Endothelial cell of umbilical vein (primary cell): ENCODE measurements around the gene RUNX2. TPM values are rescaled to one million over a fixed set of nuclear protein-coding genes. Genes with fewer than 3 reads are reported as not detected.

Experiments used
- BruUV-seq: library from RNA; stranded (reverse); fragments of 400-500 nt; replicated peaks from 2 replicates; lab custom pipeline; 2021; lab: Mats Ljungman, UMichigan
- CTCF ChIA-PET: fragments of 300-600, 350-600 bp; sonication (Branson Sonifier 250); formaldehyde crosslinking; loops from one replicate; lab custom pipeline; 2021; ENCODE audit warnings: antibody characterized with exemption, inconsistent platforms; lab: Charles Lee
- POLR2A ChIA-PET: fragments of 300-600, 350-600 bp; sonication (Branson Sonifier 250); formaldehyde crosslinking; loops from one replicate; lab custom pipeline; 2021; ENCODE audit warnings: antibody characterized with exemption, inconsistent platforms; lab: Charles Lee
- DNase-seq: peaks from one replicate; pipeline ENCODE4 v3.0.0-alpha.2; 2011; ENCODE audit warnings: low read depth, low spot score
- FAIRE-seq: peaks from 2 replicates; lab custom pipeline; 2011; peaks lifted over from hg19 to GRCh38; lab: Jason Lieb, UNC
- H2AFZ ChIP-seq: 2 replicates; pipeline ENCODE4 v1.6.0; 2012; ENCODE audit warnings: low read depth, low read length, control low read depth, inconsistent platforms
- H3K27ac ChIP-seq: 2 replicates; pipeline ENCODE4 v1.5.1; 2011; ENCODE audit warnings: low read depth, mild to moderate bottlenecking, control low read depth, low read length, moderate library complexity; ENCODE audit not compliant: insufficient read depth
- H3K27me3 ChIP-seq, 2 experiments: 2 replicates each; pipeline versions ENCODE4 v1.6.0 to v1.6.1; 2011; ENCODE audit warnings: low read length in 2 of 2, mixed read lengths in 1 of 2; ENCODE audit not compliant: control insufficient read depth in 2 of 2, insufficient read depth in 2 of 2
- H3K36me3 ChIP-seq, 2 experiments: 2 replicates in 1 of 2; 3 replicates in 1 of 2; pipeline ENCODE4 v1.5.1; 2011; ENCODE audit warnings: low read length in 2 of 2, mild to moderate bottlenecking in 1 of 2, moderate library complexity in 1 of 2; ENCODE audit not compliant: control insufficient read depth in 2 of 2, insufficient read depth in 2 of 2; ENCODE audit errors: extremely low read depth in 1 of 2
- H3K4me1 ChIP-seq: 3 replicates; pipeline ENCODE4 v1.5.1; 2011; ENCODE audit warnings: mild to moderate bottlenecking, low read length; ENCODE audit not compliant: control insufficient read depth, insufficient read depth; ENCODE audit errors: extremely low read depth
- H3K4me2 ChIP-seq: 2 replicates; pipeline ENCODE4 v1.6.1; 2011; ENCODE audit warnings: low read length, control low read depth, mixed read lengths; ENCODE audit not compliant: insufficient read depth
- H3K4me3 ChIP-seq, 3 experiments: fragments of 200-600 bp in 1 of 3; sonication (generic), shearing (Covaris generic) in 1 of 3; replicated peaks in 1 of 3; 2 replicates each; pipeline ENCODE4 v1.5.1; 2011 to 2016; ENCODE audit warnings: control low read depth in 3 of 3, low read length in 3 of 3, mild to moderate bottlenecking in 2 of 3, inconsistent platforms in 1 of 3, low read depth in 1 of 3, moderate library complexity in 1 of 3; ENCODE audit not compliant: insufficient read depth in 1 of 3
- H3K79me2 ChIP-seq: 2 replicates; pipeline ENCODE4 v1.6.0; 2012; ENCODE audit warnings: low read length, inconsistent platforms; ENCODE audit not compliant: control insufficient read depth, insufficient read depth
- H3K9ac ChIP-seq: replicated peaks from 2 replicates; pipeline ENCODE3; 2011; ENCODE audit warnings: low read length, control low read depth; ENCODE audit not compliant: insufficient read depth; ENCODE audit errors: extremely low read depth
- H3K9me1 ChIP-seq: replicated peaks from 3 replicates; pipeline ENCODE4 v1.6.0; 2011; ENCODE audit warnings: mild to moderate bottlenecking, low read length; ENCODE audit not compliant: control insufficient read depth, insufficient read depth; ENCODE audit errors: extremely low read depth
- H3K9me3 ChIP-seq: replicated peaks from 2 replicates; pipeline ENCODE4 v1.5.1; 2012; ENCODE audit warnings: low read length, inconsistent platforms; ENCODE audit not compliant: control insufficient read depth, insufficient read depth
- H4K20me1 ChIP-seq: replicated peaks from 2 replicates; pipeline ENCODE3; 2011; ENCODE audit warnings: mild to moderate bottlenecking, low read length; ENCODE audit not compliant: control insufficient read depth, insufficient read depth; ENCODE audit errors: extremely low read depth
- CTCF ChIP-seq, 2 donors: IDR thresholded peaks; 1 replicate in 1 of 2; 2 replicates in 1 of 2; pipeline ENCODE4 v1.5.1; 2011; ENCODE audit warnings: low read length in 2 of 2, mild to moderate bottlenecking in 2 of 2, moderate library complexity in 2 of 2, control low read depth in 1 of 2, inconsistent platforms in 1 of 2, low read depth in 1 of 2; ENCODE audit not compliant: insufficient read depth in 1 of 2; ENCODE audit errors: extremely low read depth in 1 of 2
- EZH2 ChIP-seq: IDR thresholded peaks from 2 replicates; pipeline ENCODE4 v1.6.1; 2012; ENCODE audit warnings: borderline replicate concordance, low read depth, mild to moderate bottlenecking, moderate library complexity, low read length, inconsistent platforms; ENCODE audit not compliant: severe bottlenecking
- FOS ChIP-seq: IDR thresholded peaks from 2 replicates; pipeline ENCODE4 v1.6.1; 2011; ENCODE audit warnings: mild to moderate bottlenecking, low read length, moderate library complexity, borderline replicate concordance; ENCODE audit not compliant: insufficient read depth
- GATA2 ChIP-seq: IDR thresholded peaks from 2 replicates; pipeline ENCODE4 v1.7.0; 2011; ENCODE audit warnings: low read depth, mild to moderate bottlenecking, moderate library complexity, mixed read lengths, low read length; ENCODE audit not compliant: insufficient read length, insufficient read depth
- JUN ChIP-seq: IDR thresholded peaks from 2 replicates; pipeline ENCODE4 v1.6.1; 2011; ENCODE audit warnings: borderline replicate concordance, low read depth; ENCODE audit not compliant: insufficient read length, insufficient read depth
- MAX ChIP-seq: IDR thresholded peaks from 2 replicates; pipeline ENCODE4 v1.6.1; 2011; ENCODE audit not compliant: insufficient read depth, insufficient read length
- MYC ChIP-seq: IDR thresholded peaks from one replicate; pipeline ENCODE4 v1.6.1; 2011; ENCODE audit warnings: mild to moderate bottlenecking, low read depth, low read length
- POLR2A ChIP-seq: IDR thresholded peaks from 2 replicates; pipeline ENCODE4 v1.6.1; 2012; ENCODE audit warnings: low read depth, mild to moderate bottlenecking, control low read depth, low read length
- POLR2AphosphoS5 ChIP-seq: IDR thresholded peaks from 2 replicates; pipeline ENCODE4 v1.6.1; 2012; ENCODE audit warnings: low read depth, mild to moderate bottlenecking, control low read depth, low read length, moderate library complexity; ENCODE audit not compliant: insufficient read depth
- dilution Hi-C: fragments of 300-500 bp; cut with MboI; formaldehyde crosslinking; loops from one replicate; pipeline ENCODE4 v1.15.0; 2019; ENCODE audit warnings: low sequenced_read_pairs; ENCODE audit not compliant: extremely low pct_ligation_motif_present
- intact Hi-C: fragments of 100-400 bp; cut with micrococcal nuclease; formaldehyde crosslinking; loops from one replicate; pipeline ENCODE4 v1.10.0; 2022
- polyA plus RNA-seq, 4 experiments: library from polyadenylated mRNA; depleted of rRNA in 3 of 4; stranded (reverse) in 3 of 4; unstranded in 1 of 4; fragments of >200 nt; gene quantifications; 2 replicates each; pipeline versions ENCODE4 v1.2.1 to v1.2.3, GENCODE V29; 2011 to 2012; ENCODE audit warnings: missing spikeins in 1 of 4
- total RNA-seq: library from RNA; stranded (reverse); gene quantifications from 2 replicates; pipeline ENCODE4 v1.2.3, GENCODE V29; 2021

The RUNX2 gene
- total and polyA plus RNA-seq, 2 donors (not counting 3 experiments of a cell fraction or from before 2014, with no cell fraction given) = 0.06 TPM; not detected in 1

GRCh38 chr6:45647341-45648261 is 319.5 kb downstream of the RUNX2 start:
- no TSS peak for BruUV-seq
- dilution Hi-C loops = no loop called here
- Histone ChIP-seq H3K36me3 (no peaks in the 10 kb centered on the region), H3K4me2 (no peak overlapping the region), H3K27ac (no peak overlapping the region), H3K79me2 (no peaks in the 10 kb centered on the region), H4K20me1 (no peaks in the 10 kb centered on the region), H2AFZ (no peak overlapping the region), H3K27me3 (peaks cover 2 to 3% of the 10 kb centered on the region in 2 experiments), H3K4me3 (no peak overlapping the region), H3K9me1 (no peaks in the 10 kb centered on the region), H3K4me1 (peaks cover 20% of the 10 kb centered on the region), H3K9me3 (no peaks in the 10 kb centered on the region), H3K9ac (no peak overlapping the region)
- ChIA-PET CTCF (interaction anchor here (1.3 to 1.4 kb wide), 2 partner anchors 67 to 211 kb away, joined by 4 to 5 read pairs; no protein-coding TSS in a partner anchor), POLR2A (no interaction called here)
- intact Hi-C loops = no loop called here
- no peak for TF ChIP-seq MAX
- TF ChIP-seq MYC = no peak
- TF ChIP-seq GATA2 = no peak
- no peak for TF ChIP-seq POLR2A
- TF ChIP-seq JUN = no peak
- TF ChIP-seq CTCF (IDR thresholded peaks at IDR 0.05; ENCODE audit: extremely low read depth in 1 of 2, insufficient read depth in 1 of 2, low read depth in 1 of 2, low read length in 2 of 2) = no peak
- TF ChIP-seq POLR2AphosphoS5 = no peak
- no peak for TF ChIP-seq FOS
- TF ChIP-seq EZH2 = no peak
- DNase-seq (peak; percentile 8), FAIRE-seq (no peak)
